SKM-1 (cell line): ENCODE data around the gene TAF11L12.
"Not testable (repeated sequence)": the region's sequence is repeated elsewhere in the genome, so short reads cannot be mapped to it uniquely, and the experiment has no call there.

Experiments used
- DNase-seq: peaks from one replicate; lab custom pipeline; 2025; ENCODE audit not compliant: unreplicated experiment; lab: John Stamatoyannopoulos, UW

TAF11L12 gene

DNA sequence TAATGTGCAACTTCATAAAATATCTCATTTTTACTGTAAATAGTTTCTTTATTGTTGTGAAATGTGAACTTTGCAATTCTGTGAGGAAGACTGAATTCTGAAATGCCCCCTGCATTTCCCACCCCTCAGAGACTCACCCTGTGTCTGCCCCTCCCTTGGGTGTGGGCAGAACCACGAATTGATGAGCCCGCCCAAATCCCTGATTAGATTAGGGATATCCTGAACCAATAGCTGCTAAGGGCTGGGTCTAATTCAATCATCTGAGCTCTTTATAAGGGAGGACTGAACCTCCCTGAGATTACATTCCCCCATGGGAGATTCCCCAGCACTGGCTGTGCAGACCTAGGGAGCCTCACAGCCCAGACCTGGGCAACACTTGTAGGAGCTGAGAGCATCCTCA is at the start of gene TAF11L12:
Gene TAF11L12 (plus strand): TSS at position 301 of the 400 bp plus-strand sequence.
- not testable (repeated sequence) for DNase-seq

GRCh38 chr5:17585658-17586057 is 24.5 kb upstream of the TAF11L12 start, which contains the start of gene TAF11L7:
TAF11L7 (minus strand) TSS chr5:17585758.
- not testable (repeated sequence) for DNase-seq

DNA sequence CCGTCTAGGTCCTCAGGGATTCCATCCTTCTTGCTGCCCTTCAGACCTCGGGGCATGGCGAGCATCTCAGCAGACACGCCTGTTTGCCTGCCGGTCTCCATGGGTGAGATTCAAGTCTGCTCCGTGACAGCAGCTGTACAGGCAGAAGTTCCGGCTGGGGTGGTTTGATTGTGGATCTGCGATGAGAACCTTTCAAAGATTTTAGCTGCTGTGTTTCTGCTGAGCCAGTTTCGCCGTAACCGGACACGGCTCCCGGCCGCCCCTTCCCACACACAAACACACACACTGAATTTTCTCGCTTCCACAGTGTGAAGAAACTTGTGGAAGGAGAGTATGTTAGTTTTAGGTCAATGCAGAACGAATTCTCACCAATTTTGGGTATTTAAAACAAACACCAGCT is 19.3 kb upstream of the TAF11L12 start, which contains the start of gene TAF11L8:
Gene TAF11L8 (minus strand): TSS at position 101 of the 400 bp plus-strand sequence.
- not testable (repeated sequence) for DNase-seq

- DNase-seq, result not testable (repeated sequence)
These were observed 15.9 kb upstream of the TAF11L12 start, which contains the start of gene TAF11L9 for GRCh38 chr5:17594255-17594654. TAF11L9 (minus strand) TSS chr5:17594394.

GRCh38 chr5:17597728-17598127 is 12.5 kb upstream of the TAF11L12 start, which contains the start of gene TAF11L10:
TAF11L10 (minus strand) TSS chr5:17597828.
- DNase-seq, result not testable (repeated sequence)

GRCh38 chr5:17603880-17604279 is 6.3 kb upstream of the TAF11L12 start, which contains the start of gene TAF11L11:
TAF11L11 (plus strand) TSS chr5:17604183.
- not testable (repeated sequence) for DNase-seq

DNA sequence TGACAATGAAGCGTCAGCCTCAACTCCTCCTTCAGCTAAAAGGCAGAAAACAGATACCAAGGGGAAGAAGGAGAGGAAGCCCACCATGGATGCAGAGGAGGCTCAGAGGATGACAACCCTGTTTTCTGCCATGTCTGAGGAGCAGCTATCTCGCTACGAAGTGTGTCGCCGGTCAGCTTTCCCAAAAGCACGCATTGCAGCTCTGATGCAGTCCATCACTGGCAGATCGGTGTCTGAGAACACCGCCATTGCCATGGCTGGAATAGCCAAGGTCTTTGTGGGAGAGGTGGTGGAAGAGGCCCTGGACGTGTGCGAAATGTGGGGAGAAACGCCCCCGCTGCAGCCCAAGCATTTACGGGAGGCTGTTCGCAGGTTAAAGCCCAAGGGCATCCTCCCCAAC is 5.2 kb upstream of the TAF11L12 start:
- DNase-seq, result no peak

DNA sequence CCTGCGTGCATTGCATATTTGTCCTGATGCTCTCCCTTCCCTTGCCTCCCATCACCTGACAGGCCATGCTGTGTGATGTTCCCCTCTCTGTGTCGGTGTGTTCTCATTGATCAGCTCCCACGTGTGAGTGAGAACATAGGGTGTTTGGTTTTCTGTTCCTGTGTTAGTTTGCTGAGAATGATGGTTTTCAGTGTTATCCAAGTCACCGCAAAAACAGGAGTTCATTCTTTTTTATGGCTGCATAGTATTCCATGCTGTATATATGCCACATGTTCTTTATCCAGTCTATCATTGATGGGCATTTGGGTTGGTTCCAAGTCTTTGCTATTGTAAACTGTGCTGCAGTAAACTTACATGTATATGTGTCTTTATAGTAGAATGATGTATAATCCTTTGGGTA is 2.7 kb upstream of the TAF11L12 start:
- DNase-seq, result not testable (repeated sequence)

DNA sequence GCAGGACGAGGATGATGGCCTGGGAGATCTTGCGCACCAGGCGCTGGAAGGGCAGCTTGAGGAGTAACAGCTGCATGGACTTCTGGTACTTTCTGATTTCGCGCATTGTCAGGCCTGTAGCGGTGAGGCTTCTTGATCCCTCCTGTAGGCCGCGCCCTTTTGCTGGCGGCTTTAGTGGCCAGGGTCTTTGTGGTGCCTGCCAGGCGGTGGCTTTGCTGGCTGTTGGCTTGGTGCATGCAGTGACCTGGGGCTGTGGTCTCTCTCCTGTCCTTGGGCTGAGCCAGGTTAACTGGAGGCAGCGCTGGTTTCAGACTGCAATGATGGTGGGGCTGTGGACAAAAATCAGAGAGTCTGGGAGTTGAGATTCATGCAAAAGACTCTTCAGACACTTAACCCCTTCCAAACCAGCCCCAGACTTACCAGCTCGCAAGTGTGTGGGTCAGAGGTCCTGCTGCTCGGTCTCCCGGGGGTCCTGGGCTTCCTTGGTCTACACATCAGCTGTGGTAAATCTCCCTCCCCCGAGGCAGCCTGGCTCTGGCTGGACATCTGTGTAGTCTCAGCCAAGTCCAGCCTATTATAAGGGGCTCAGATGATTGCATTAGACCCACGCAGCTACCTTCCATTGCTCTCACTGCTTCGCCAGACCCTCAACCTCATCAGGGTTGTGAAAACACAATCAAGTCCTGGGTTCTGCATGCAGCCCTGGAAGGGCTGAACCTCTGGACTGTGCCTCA is 4.8 kb downstream of the TAF11L12 start:
- no peak for DNase-seq

DNA sequence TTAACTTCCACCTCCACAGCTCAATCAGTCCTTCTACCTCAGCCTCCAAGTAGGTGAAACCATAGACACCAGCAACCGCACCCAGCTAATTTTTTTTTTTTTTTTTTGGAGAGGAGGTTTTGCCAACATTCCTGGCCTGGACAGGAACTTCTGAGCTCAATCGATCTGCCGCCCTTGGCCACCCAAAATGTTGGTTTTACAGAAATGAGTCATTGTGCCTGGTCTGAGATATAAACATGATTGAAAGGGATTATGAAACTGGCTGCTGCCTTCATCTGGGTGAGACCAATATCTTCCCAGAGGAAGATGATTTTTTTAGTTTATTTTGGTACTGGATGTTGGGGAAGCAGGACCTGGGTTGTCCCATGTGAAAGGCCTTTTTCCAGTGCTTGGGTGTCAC is 9.2 kb downstream of the TAF11L12 start:
- no peak for DNase-seq

GRCh38 chr5:17620627-17621026 is 10.4 kb downstream of the TAF11L12 start:
- DNase-seq, result no peak

DNA sequence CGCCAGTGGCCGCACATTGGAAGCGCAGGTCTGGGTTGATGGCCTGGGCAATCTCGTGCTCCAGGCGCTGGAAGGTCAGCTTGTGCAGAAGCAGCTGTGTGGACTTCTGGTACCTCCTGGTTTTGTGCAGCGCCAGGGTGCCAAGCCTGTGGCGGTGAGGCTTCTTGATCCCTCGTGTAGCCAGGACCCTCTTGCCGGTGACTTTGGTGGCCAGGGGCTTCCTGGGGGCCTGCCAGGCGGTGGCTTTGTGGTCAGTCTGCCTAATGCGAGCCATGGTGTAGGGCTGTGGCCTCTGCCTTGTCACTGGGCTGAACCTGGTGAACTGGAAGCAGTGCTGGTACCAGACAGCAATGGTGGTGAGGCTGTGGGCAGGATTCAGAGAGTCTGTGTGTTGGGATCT is 15.5 kb downstream of the TAF11L12 start:
- no peak for DNase-seq

GRCh38 chr5:17631788-17632187 is 21.6 kb downstream of the TAF11L12 start, which contains the start of gene TAF11L13:
TAF11L13 (plus strand) TSS chr5:17632088.
- DNase-seq, result not testable (repeated sequence)

DNA sequence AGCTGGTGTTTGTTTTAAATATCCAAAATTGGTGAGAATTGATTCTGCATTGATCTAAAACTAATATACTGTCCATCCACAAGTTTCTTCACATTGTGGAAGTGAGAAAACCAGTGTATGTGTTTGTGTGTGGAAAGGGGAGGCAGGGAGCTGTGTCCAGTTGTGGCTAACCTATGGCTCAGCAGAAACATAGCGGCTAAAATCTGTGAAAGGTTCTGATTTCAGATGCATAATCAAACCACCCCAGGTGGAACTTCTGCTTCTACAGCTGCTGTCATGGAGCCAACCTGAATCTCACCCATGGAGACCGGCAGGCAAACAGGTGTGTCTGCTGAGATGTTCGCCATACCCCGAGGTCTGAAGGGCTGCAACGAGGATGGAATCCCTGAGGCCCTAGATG is 24.0 kb downstream of the TAF11L12 start, which contains the start of gene TAF11L14:
Gene TAF11L14 (plus strand): TSS at position 301 of the 400 bp plus-strand sequence.
- DNase-seq, result no peak

DNA sequence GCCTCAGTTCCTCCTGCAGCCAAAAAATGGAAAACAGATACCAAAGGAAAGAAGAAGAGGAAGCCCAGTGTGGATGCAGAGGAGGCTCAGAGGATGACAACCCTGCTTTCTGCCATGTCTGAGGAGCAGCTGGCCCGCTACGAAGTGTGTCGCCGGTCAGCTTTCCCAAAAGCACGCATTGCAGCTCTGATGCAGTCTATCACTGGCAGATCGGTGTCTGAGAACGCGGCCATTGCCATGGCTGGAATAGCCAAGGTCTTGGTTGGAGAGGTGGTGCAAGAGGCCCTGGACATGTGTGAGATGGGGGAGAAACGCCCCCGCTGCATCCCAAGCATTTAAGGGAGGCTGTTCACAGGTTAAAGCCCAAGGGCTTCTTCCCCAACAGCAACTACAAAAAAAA is 39.0 kb downstream of the TAF11L12 start:
- not testable (repeated sequence) for DNase-seq

DNA sequence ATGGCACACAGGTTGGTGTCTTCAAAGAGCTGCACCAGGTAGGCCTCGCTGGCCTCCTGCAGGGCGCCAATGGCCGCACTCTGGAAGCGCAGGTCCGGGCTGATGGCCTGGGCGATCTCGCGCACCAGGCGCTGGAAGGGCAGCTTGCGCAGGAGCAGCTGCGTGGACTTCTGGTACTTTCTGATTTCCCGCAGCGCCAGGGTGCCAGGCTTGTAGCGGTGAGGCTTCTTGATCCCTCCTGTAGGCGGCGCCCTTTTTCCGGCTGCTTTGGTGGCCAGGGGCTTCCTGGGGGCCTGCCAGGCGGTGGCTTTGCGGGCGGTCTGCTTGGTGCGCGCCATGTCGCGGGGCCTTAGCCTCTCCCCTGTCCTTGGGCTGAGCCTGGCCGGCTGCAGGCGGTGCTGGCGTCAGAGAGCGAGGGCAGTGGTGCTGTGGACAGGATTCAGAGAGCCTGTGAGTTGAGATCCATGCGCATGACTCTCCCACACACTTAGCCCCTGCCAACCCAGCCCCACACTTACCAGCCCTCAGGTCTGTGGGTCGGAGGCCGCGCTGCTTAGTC is 45.1 kb downstream of the TAF11L12 start:
- DNase-seq, result not testable (repeated sequence)

DNA sequence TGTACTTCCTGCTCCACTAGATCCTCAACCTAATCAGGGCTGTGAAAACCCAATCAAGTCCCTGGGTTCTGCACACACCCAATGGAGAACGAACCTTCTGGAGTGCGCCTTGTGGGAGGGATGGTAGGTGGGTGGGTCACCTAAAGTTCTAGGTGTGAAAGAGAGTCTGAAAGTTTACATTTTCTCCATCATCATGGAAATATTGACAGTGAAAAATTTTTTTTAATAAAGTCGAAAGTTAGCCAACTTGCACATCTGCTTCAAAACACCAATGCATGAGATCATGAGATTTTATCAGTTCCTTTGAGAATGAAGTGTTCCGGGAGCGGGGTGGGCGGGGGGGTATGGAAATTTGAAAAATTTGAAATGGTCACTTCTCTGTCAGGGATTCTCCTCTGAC is 45.7 kb downstream of the TAF11L12 start:
- DNase-seq, result no peak
